Endodermal cell (in vitro differentiated cells): ENCODE results near the gene SLC25A12. TPM values are rescaled to one million over a fixed set of nuclear protein-coding genes. Genes with fewer than 3 reads are reported as not detected.

ENCODE experiments used
- DNase-seq: peaks from one replicate; pipeline ENCODE4 v3.0.0-alpha.2; 2017
- H3K27ac ChIP-seq: 2 replicates; pipeline ENCODE4 v1.5.1; 2013; ENCODE audit warnings: mild to moderate bottlenecking, low read depth, low read length, moderate library complexity
- H3K27me3 ChIP-seq: 2 replicates; pipeline ENCODE4 v1.6.1; 2013; ENCODE audit warnings: mild to moderate bottlenecking, low read length, moderate library complexity; ENCODE audit not compliant: insufficient read depth, control insufficient read depth, poor library complexity, severe bottlenecking
- H3K36me3 ChIP-seq: 2 replicates; pipeline ENCODE4 v1.7.0; 2013; ENCODE audit warnings: mild to moderate bottlenecking, low read length, moderate library complexity; ENCODE audit not compliant: control insufficient read depth, insufficient read depth
- H3K4me1 ChIP-seq: one replicate; pipeline ENCODE4 v1.7.0; 2013; ENCODE audit warnings: low read length; ENCODE audit not compliant: control insufficient read depth, insufficient read depth
- H3K4me3 ChIP-seq: 2 replicates; pipeline ENCODE4 v1.5.1; 2013; ENCODE audit warnings: mild to moderate bottlenecking, low read length, moderate library complexity
- H3K9ac ChIP-seq: 2 replicates; pipeline ENCODE4 v1.6.1; 2013; ENCODE audit warnings: mild to moderate bottlenecking, low read length, moderate library complexity; ENCODE audit not compliant: poor library complexity, severe bottlenecking; ENCODE audit errors: extremely low read depth
- H3K9me3 ChIP-seq: 2 replicates; pipeline ENCODE4 v1.6.1; 2013; ENCODE audit warnings: mild to moderate bottlenecking, low read length, moderate library complexity; ENCODE audit not compliant: control insufficient read depth
- H3K27ac Mint-ChIP-seq: 2 replicates; pipeline ENCODE4 v1.8.0; 2020; ENCODE audit warnings: mixed read lengths
- H3K27me3 Mint-ChIP-seq: 2 replicates; pipeline ENCODE4 v1.8.0; 2021; ENCODE audit warnings: mild to moderate bottlenecking, mixed read lengths; ENCODE audit not compliant: insufficient read depth
- H3K36me3 Mint-ChIP-seq: 2 replicates; pipeline ENCODE4 v1.8.0; 2020; ENCODE audit warnings: low read depth, mixed read lengths
- H3K4me1 Mint-ChIP-seq: 2 replicates; pipeline ENCODE4 v1.8.0; 2020; ENCODE audit warnings: mixed read lengths
- H3K4me3 Mint-ChIP-seq: 2 replicates; pipeline ENCODE4 v1.8.0; 2020; ENCODE audit warnings: mild to moderate bottlenecking, moderate library complexity, mixed read lengths
- H3K9me3 Mint-ChIP-seq: 2 replicates; pipeline ENCODE4 v1.8.0; 2020; ENCODE audit warnings: mild to moderate bottlenecking, mixed read lengths
- WGBS, 2 experiments: methylation state at CpG; one replicate each; pipeline versions ENCODE4 v1.1.5 to v1.1.7; 2013; ENCODE audit warnings: missing lambda C conversion rate in 2 of 2, mixed read lengths in 1 of 2; ENCODE audit not compliant: insufficient coverage in 1 of 2, insufficient read length in 1 of 2; 5-methylcytosine and 5-hydroxymethylcytosine counted together
- total RNA-seq, 2 donors: library from RNA; stranded (reverse); fragmentation: NEBNext Ultra II Directional in 1 of 2; extraction: Animal tissue kit (Norgen Biotek cat#: 25700) in 1 of 2; gene quantifications; 2 replicates in 1 of 2; 3 replicates in 1 of 2; pipeline ENCODE4 v1.2.1, GENCODE V29; 2021
- TF ChIP-seq, protein P1 (sequence below): fragments of 200-600 bp; sonication (generic); conservative IDR thresholded peaks from 2 replicates; pipeline ENCODE4 v1.5.0; 2021; ENCODE audit warnings: antibody characterized with exemption, mild to moderate bottlenecking

SLC25A12 gene
- total RNA-seq, 2 donors from 2014 or later: 0.55 to 3.1 TPM

GRCh38 chr2:171846894-171847293 is 47.1 kb downstream of the SLC25A12 start:
- H3K27ac Mint-ChIP-seq: no peak overlapping the region
- no peak for DNase-seq
- no peaks in the 10 kb centered on the region for H3K27me3 ChIP-seq
- H3K36me3 ChIP-seq: no peaks in the 10 kb centered on the region
- no peaks in the 10 kb centered on the region for H3K9me3 ChIP-seq
- peaks cover 3% of the 10 kb centered on the region for H3K36me3 Mint-ChIP-seq
- H3K27me3 Mint-ChIP-seq: no peaks in the 10 kb centered on the region
- TF ChIP-seq, protein P1, sequence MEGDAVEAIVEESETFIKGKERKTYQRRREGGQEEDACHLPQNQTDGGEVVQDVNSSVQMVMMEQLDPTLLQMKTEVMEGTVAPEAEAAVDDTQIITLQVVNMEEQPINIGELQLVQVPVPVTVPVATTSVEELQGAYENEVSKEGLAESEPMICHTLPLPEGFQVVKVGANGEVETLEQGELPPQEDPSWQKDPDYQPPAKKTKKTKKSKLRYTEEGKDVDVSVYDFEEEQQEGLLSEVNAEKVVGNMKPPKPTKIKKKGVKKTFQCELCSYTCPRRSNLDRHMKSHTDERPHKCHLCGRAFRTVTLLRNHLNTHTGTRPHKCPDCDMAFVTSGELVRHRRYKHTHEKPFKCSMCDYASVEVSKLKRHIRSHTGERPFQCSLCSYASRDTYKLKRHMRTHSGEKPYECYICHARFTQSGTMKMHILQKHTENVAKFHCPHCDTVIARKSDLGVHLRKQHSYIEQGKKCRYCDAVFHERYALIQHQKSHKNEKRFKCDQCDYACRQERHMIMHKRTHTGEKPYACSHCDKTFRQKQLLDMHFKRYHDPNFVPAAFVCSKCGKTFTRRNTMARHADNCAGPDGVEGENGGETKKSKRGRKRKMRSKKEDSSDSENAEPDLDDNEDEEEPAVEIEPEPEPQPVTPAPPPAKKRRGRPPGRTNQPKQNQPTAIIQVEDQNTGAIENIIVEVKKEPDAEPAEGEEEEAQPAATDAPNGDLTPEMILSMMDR: no peak
- H3K27ac ChIP-seq: no peak overlapping the region
- H3K4me3 Mint-ChIP-seq: no peak overlapping the region
- H3K4me1 Mint-ChIP-seq: no peaks in the 10 kb centered on the region
- H3K4me3 ChIP-seq: no peak overlapping the region
- peaks cover under 1% of the 10 kb centered on the region for H3K9me3 Mint-ChIP-seq
- H3K4me1 ChIP-seq: no peaks in the 10 kb centered on the region
- no peak overlapping the region for H3K9ac ChIP-seq

DNA sequence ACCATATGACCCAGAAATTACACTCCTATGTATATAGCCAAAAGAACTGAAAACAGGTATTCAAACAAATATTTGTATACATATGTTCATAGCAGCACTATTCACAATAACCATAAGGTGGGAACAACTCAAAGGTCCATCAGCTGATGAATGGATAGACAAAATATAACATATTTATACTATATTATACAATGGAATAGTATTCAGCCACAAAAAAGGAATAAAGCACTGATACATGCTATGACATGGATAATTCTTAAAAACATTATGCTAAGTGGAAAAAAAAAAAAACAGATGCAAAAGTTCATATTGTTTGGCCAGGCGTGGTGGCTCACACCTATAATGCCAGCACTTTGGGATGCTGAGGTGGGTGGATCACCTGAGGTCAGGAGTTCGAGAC is 52.0 kb downstream of the SLC25A12 start:
- Mint-ChIP-seq H3K4me3 (no peak overlapping the region), H3K4me1 (no peaks in the 10 kb centered on the region), H3K9me3 (peaks cover 5% of the 10 kb centered on the region), H3K36me3 (peaks cover 9% of the 10 kb centered on the region), H3K27me3 (no peaks in the 10 kb centered on the region), H3K27ac (no peak overlapping the region)
- no peak overlapping the region for H3K9ac ChIP-seq
- no peak for DNase-seq
- H3K27me3 ChIP-seq: no peaks in the 10 kb centered on the region
- H3K27ac ChIP-seq: no peak overlapping the region
- no peaks in the 10 kb centered on the region for H3K36me3 ChIP-seq
- H3K9me3 ChIP-seq: no peaks in the 10 kb centered on the region
- 89 to 92% methylated on average over 2 of the region's 2 CpGs for WGBS, 2 experiments
- no peak overlapping the region for H3K4me3 ChIP-seq
- TF ChIP-seq, protein P1: no peak
- H3K4me1 ChIP-seq: no peaks in the 10 kb centered on the region

DNA sequence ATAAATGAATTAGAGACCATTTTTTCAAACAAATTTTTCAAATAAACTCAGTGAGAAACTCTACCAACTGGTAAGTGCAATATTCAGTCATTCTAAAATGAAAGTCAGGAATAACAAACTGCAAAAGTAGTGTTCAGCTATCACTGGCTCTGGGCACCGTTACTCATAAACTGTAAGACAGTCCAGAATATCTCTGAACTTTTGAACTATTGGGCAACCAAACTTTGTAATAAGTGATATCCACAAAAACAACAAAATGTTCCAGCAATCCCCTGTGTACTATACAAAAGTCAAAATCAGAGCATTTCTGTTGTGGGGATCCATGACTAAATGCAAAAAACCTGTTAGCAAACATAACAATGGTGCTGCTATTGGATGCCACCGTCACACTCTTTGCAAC is 56.3 kb downstream of the SLC25A12 start:
- no peaks in the 10 kb centered on the region for H3K4me1 ChIP-seq
- no peaks in the 10 kb centered on the region for H3K27me3 ChIP-seq
- no peak overlapping the region for H3K4me3 ChIP-seq
- peaks cover 45% of the 10 kb centered on the region for H3K36me3 Mint-ChIP-seq
- H3K9me3 Mint-ChIP-seq: peaks cover 29% of the 10 kb centered on the region
- H3K9ac ChIP-seq: no peak overlapping the region
- TF ChIP-seq, protein P1: no peak
- no peaks in the 10 kb centered on the region for H3K27me3 Mint-ChIP-seq
- H3K27ac Mint-ChIP-seq: no peak overlapping the region
- H3K36me3 ChIP-seq: peaks cover 3% of the 10 kb centered on the region
- peaks cover 9% of the 10 kb centered on the region for H3K9me3 ChIP-seq
- 50% methylated on average over 2 of the region's 2 CpGs for WGBS, 2 experiments
- H3K4me3 Mint-ChIP-seq: no peak overlapping the region
- H3K4me1 Mint-ChIP-seq: no peaks in the 10 kb centered on the region
- H3K27ac ChIP-seq: no peak overlapping the region
- DNase-seq: no peak
